ENCODE measurements around the gene USP3. TPM values are rescaled to one million over a fixed set of nuclear protein-coding genes. Genes with fewer than 3 reads are reported as not detected.

USP3 gene
- total and polyA plus RNA-seq, 9 donors: 15.0 to 34.5 (median 22.0) TPM

- peaks cover 4% of the 10 kb centered on the region for H3K9me3 ChIP-seq (replicated peaks; ENCODE audit: control insufficient read depth, low read depth, low read length)
- H3K4me1 ChIP-seq (ENCODE audit: control insufficient read depth, insufficient read depth, low read length): peaks cover 39% of the 10 kb centered on the region
- DNase-seq: no peak
- H3K27ac ChIP-seq (ENCODE audit: low read length): no peak overlapping the region
- H3K36me3 ChIP-seq (ENCODE audit: control insufficient read depth, insufficient read depth, low read length): no peaks in the 10 kb centered on the region
- no peak overlapping the region for H3K4me3 ChIP-seq (ENCODE audit: low read length)
- H3K27me3 ChIP-seq (ENCODE audit: control insufficient read depth, insufficient read depth, low read length): no peaks in the 10 kb centered on the region
These were observed 41.4 kb upstream of the USP3 start for GRCh38 chr15:63463036-63463435.

GRCh38 chr15:63463793-63464192 lies 40.6 kb upstream of the USP3 start:
- H3K36me3 ChIP-seq (ENCODE audit: control insufficient read depth, insufficient read depth, low read length): no peaks in the 10 kb centered on the region
- H3K27me3 ChIP-seq (ENCODE audit: control insufficient read depth, insufficient read depth, low read length): no peaks in the 10 kb centered on the region
- DNase-seq: peak; percentile 32
- H3K9me3 ChIP-seq (replicated peaks; ENCODE audit: control insufficient read depth, low read depth, low read length): no peaks in the 10 kb centered on the region
- no peak overlapping the region for H3K4me3 ChIP-seq (ENCODE audit: low read length)
- H3K4me1 ChIP-seq (ENCODE audit: control insufficient read depth, insufficient read depth, low read length): peaks cover 39% of the 10 kb centered on the region
- no peak overlapping the region for H3K27ac ChIP-seq (ENCODE audit: low read length)
- WGBS (ENCODE audit: insufficient coverage): 29% methylated on average over 3 of the region's 5 CpGs

GRCh38 chr15:63465104-63465503 lies 39.3 kb upstream of the USP3 start:
- Histone ChIP-seq H3K27me3 (ENCODE audit: control insufficient read depth, insufficient read depth, low read length) (no peaks in the 10 kb centered on the region), H3K4me1 (ENCODE audit: control insufficient read depth, insufficient read depth, low read length) (peaks cover 39% of the 10 kb centered on the region), H3K4me3 (ENCODE audit: low read length) (no peak overlapping the region), H3K27ac (ENCODE audit: low read length) (no peak overlapping the region), H3K9me3 (replicated peaks; ENCODE audit: control insufficient read depth, low read depth, low read length) (no peaks in the 10 kb centered on the region), H3K36me3 (ENCODE audit: control insufficient read depth, insufficient read depth, low read length) (no peaks in the 10 kb centered on the region)
- DNase-seq: peak; percentile 83

GRCh38 chr15:63466378-63467192 lies 37.8 kb upstream of the USP3 start:
- H3K36me3 ChIP-seq (ENCODE audit: control insufficient read depth, insufficient read depth, low read length): no peaks in the 10 kb centered on the region
- WGBS (ENCODE audit: insufficient coverage): 80% methylated on average over 2 of the region's 8 CpGs
- DNase-seq: peak; percentile 78
- no peak overlapping the region for H3K4me3 ChIP-seq (ENCODE audit: low read length)
- peaks cover 31% of the 10 kb centered on the region for H3K4me1 ChIP-seq (ENCODE audit: control insufficient read depth, insufficient read depth, low read length)
- no peaks in the 10 kb centered on the region for H3K27me3 ChIP-seq (ENCODE audit: control insufficient read depth, insufficient read depth, low read length)
- H3K9me3 ChIP-seq (replicated peaks; ENCODE audit: control insufficient read depth, low read depth, low read length): no peaks in the 10 kb centered on the region
- H3K27ac ChIP-seq (ENCODE audit: low read length): no peak overlapping the region

GRCh38 chr15:63469190-63469589 lies 35.2 kb upstream of the USP3 start:
- peaks cover 19% of the 10 kb centered on the region for H3K4me1 ChIP-seq (ENCODE audit: control insufficient read depth, insufficient read depth, low read length)
- no peak overlapping the region for H3K27ac ChIP-seq (ENCODE audit: low read length)
- no peaks in the 10 kb centered on the region for H3K36me3 ChIP-seq (ENCODE audit: control insufficient read depth, insufficient read depth, low read length)
- no peak for DNase-seq
- no peaks in the 10 kb centered on the region for H3K9me3 ChIP-seq (replicated peaks; ENCODE audit: control insufficient read depth, low read depth, low read length)
- WGBS (ENCODE audit: insufficient coverage): 84% methylated on average over 3 of the region's 5 CpGs
- H3K27me3 ChIP-seq (ENCODE audit: control insufficient read depth, insufficient read depth, low read length): no peaks in the 10 kb centered on the region
- no peak overlapping the region for H3K4me3 ChIP-seq (ENCODE audit: low read length)

- H3K4me1 ChIP-seq (ENCODE audit: control insufficient read depth, insufficient read depth, low read length): peaks cover 17% of the 10 kb centered on the region
- H3K36me3 ChIP-seq (ENCODE audit: control insufficient read depth, insufficient read depth, low read length): no peaks in the 10 kb centered on the region
- 100% methylated on average over 1 of the region's 2 CpGs for WGBS (ENCODE audit: insufficient coverage)
- H3K27me3 ChIP-seq (ENCODE audit: control insufficient read depth, insufficient read depth, low read length): no peaks in the 10 kb centered on the region
- no peak overlapping the region for H3K27ac ChIP-seq (ENCODE audit: low read length)
- DNase-seq: no peak
- no peaks in the 10 kb centered on the region for H3K9me3 ChIP-seq (replicated peaks; ENCODE audit: control insufficient read depth, low read depth, low read length)
- H3K4me3 ChIP-seq (ENCODE audit: low read length): no peak overlapping the region
These were observed 34.4 kb upstream of the USP3 start for GRCh38 chr15:63469984-63470383.

- Histone ChIP-seq H3K27ac (ENCODE audit: low read length) (no peak overlapping the region), H3K27me3 (ENCODE audit: control insufficient read depth, insufficient read depth, low read length) (no peaks in the 10 kb centered on the region), H3K36me3 (ENCODE audit: control insufficient read depth, insufficient read depth, low read length) (no peaks in the 10 kb centered on the region), H3K4me1 (ENCODE audit: control insufficient read depth, insufficient read depth, low read length) (peaks cover 20% of the 10 kb centered on the region), H3K4me3 (ENCODE audit: low read length) (no peak overlapping the region), H3K9me3 (replicated peaks; ENCODE audit: control insufficient read depth, low read depth, low read length) (no peaks in the 10 kb centered on the region)
- WGBS (ENCODE audit: insufficient coverage): 100% methylated on average over 3 of the region's 9 CpGs
- no peak for DNase-seq
These were observed 31.2 kb upstream of the USP3 start for GRCh38 chr15:63473007-63473748.

- no CpG with 5 or more reads among the region's 1 CpG for WGBS (ENCODE audit: insufficient coverage)
- Histone ChIP-seq H3K27me3 (ENCODE audit: control insufficient read depth, insufficient read depth, low read length) (no peaks in the 10 kb centered on the region), H3K27ac (ENCODE audit: low read length) (no peak overlapping the region), H3K36me3 (ENCODE audit: control insufficient read depth, insufficient read depth, low read length) (no peaks in the 10 kb centered on the region), H3K4me3 (ENCODE audit: low read length) (no peak overlapping the region), H3K4me1 (ENCODE audit: control insufficient read depth, insufficient read depth, low read length) (peaks cover 20% of the 10 kb centered on the region), H3K9me3 (replicated peaks; ENCODE audit: control insufficient read depth, low read depth, low read length) (no peaks in the 10 kb centered on the region)
- DNase-seq: no peak
These were observed 30.7 kb upstream of the USP3 start for GRCh38 chr15:63473749-63473998.

GRCh38 chr15:63473999-63474809 lies 30.2 kb upstream of the USP3 start:
- DNase-seq: peak; percentile 68
- no peaks in the 10 kb centered on the region for H3K27me3 ChIP-seq (ENCODE audit: control insufficient read depth, insufficient read depth, low read length)
- WGBS (ENCODE audit: insufficient coverage): 33% methylated on average over 1 of the region's 4 CpGs
- H3K9me3 ChIP-seq (replicated peaks; ENCODE audit: control insufficient read depth, low read depth, low read length): no peaks in the 10 kb centered on the region
- no peak overlapping the region for H3K4me3 ChIP-seq (ENCODE audit: low read length)
- H3K27ac ChIP-seq (ENCODE audit: low read length): no peak overlapping the region
- H3K4me1 ChIP-seq (ENCODE audit: control insufficient read depth, insufficient read depth, low read length): peaks cover 20% of the 10 kb centered on the region
- H3K36me3 ChIP-seq (ENCODE audit: control insufficient read depth, insufficient read depth, low read length): no peaks in the 10 kb centered on the region

- Histone ChIP-seq H3K27ac (ENCODE audit: low read length) (no peak overlapping the region), H3K36me3 (ENCODE audit: control insufficient read depth, insufficient read depth, low read length) (no peaks in the 10 kb centered on the region), H3K4me3 (ENCODE audit: low read length) (no peak overlapping the region), H3K27me3 (ENCODE audit: control insufficient read depth, insufficient read depth, low read length) (no peaks in the 10 kb centered on the region), H3K9me3 (replicated peaks; ENCODE audit: control insufficient read depth, low read depth, low read length) (no peaks in the 10 kb centered on the region), H3K4me1 (ENCODE audit: control insufficient read depth, insufficient read depth, low read length) (peaks cover 24% of the 10 kb centered on the region)
- DNase-seq: no peak
- 76% methylated on average over 5 of the region's 9 CpGs for WGBS (ENCODE audit: insufficient coverage)
These were observed 29.5 kb upstream of the USP3 start for GRCh38 chr15:63474810-63475316.

Measured in muscle of leg (tissue), 11 donors.